Stimulated activated CD4-positive, alpha-beta T cell treated with anti-CD3 and anti-CD28 coated beads, Interleukin-12 subunit alpha, Interleukin-12 subunit beta, amount 100 ng/mL, for 4 hours (primary cell): ENCODE results near the gene CORO1C.
A peak's percentile ranks its signal among the peaks of the same experiment; 100 is the strongest.
"Not testable (repeated sequence)": the region's sequence is repeated elsewhere in the genome, so short reads cannot be mapped to it uniquely, and the experiment has no call there.

Experiments used
- DNase-seq: peaks from one replicate; pipeline ENCODE4 v3.0.0-alpha.2; 2020

CORO1C gene

GRCh38 chr12:108633081-108633533 is 98.2 kb downstream of the CORO1C start:
- DNase-seq, result no peak

GRCh38 chr12:108631261-108631660 is 100.1 kb downstream of the CORO1C start:
- not testable (repeated sequence) for DNase-seq

GRCh38 chr12:108630481-108631207 is 100.7 kb downstream of the CORO1C start:
- DNase-seq, result no peak

GRCh38 chr12:108629824-108630476 is 101.4 kb downstream of the CORO1C start:
- DNase-seq, result peak; percentile 43

- DNase-seq, result no peak
Measured at GRCh38 chr12:108629151-108629550, 102.2 kb downstream of the CORO1C start.

- no peak for DNase-seq
Measured at GRCh38 chr12:108627134-108627920, 104.0 kb downstream of the CORO1C start.

GRCh38 chr12:108625228-108625627 is 106.1 kb downstream of the CORO1C start:
- DNase-seq, result no peak

GRCh38 chr12:108623577-108623976 is 107.7 kb downstream of the CORO1C start:
- no peak for DNase-seq

GRCh38 chr12:108622921-108623514 is 108.3 kb downstream of the CORO1C start:
- DNase-seq, result no peak

GRCh38 chr12:108622421-108622820 is 108.9 kb downstream of the CORO1C start:
- DNase-seq, result no peak

GRCh38 chr12:108621161-108621560 is 110.2 kb downstream of the CORO1C start:
- DNase-seq, result no peak

- DNase-seq, result no peak
Measured at GRCh38 chr12:108620236-108620879, 111.0 kb downstream of the CORO1C start.

- DNase-seq, result no peak
Measured at GRCh38 chr12:108619369-108620160, 111.8 kb downstream of the CORO1C start.

GRCh38 chr12:108618953-108619274 is 112.4 kb downstream of the CORO1C start:
- not testable (repeated sequence) for DNase-seq

- peak; percentile 78 for DNase-seq
Measured at GRCh38 chr12:108618079-108618952, 113.0 kb downstream of the CORO1C start.

GRCh38 chr12:108616941-108617858 is 114.1 kb downstream of the CORO1C start:
- DNase-seq, result peak; percentile 63

GRCh38 chr12:108616359-108616758 is 115.0 kb downstream of the CORO1C start:
- no peak for DNase-seq

GRCh38 chr12:108615918-108616317 is 115.4 kb downstream of the CORO1C start:
- no peak for DNase-seq

- no peak for DNase-seq
Measured at GRCh38 chr12:108614639-108615038, 116.7 kb downstream of the CORO1C start.

- no peak for DNase-seq
Measured at GRCh38 chr12:108614041-108614440, 117.3 kb downstream of the CORO1C start.
